Epithelial cell of esophagus (primary cell): Measurements from ENCODE around the gene ZNF335.

Experiments
- DNase-seq: peaks from one replicate; pipeline ENCODE4 v3.0.0; 2010; ENCODE audit warnings: low read depth
- H3K4me3 ChIP-seq: 2 replicates; pipeline ENCODE4 v1.5.1; 2011; ENCODE audit warnings: mild to moderate bottlenecking, low read length, control low read depth
- TF ChIP-seq, protein P1 (sequence below): IDR thresholded peaks from 2 replicates; pipeline ENCODE4 v1.5.1; 2011; ENCODE audit warnings: low read depth, mild to moderate bottlenecking, low read length, control low read depth, inconsistent platforms; ENCODE audit not compliant: insufficient read depth; ENCODE audit errors: missing control alignments

The ZNF335 gene

DNA sequence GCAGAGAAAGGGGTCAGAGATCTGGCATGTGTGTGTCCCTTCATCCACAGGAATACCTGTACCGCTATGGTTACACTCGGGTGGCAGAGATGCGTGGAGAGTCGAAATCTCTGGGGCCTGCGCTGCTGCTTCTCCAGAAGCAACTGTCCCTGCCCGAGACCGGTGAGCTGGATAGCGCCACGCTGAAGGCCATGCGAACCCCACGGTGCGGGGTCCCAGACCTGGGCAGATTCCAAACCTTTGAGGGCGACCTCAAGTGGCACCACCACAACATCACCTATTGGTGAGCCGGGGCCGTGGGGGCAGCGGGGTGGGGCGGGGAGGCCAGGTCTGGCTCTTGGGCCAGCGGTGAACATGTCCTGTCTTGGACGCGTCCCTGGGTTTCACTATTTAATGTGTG, 37.8 kb upstream of the ZNF335 start:
- TF ChIP-seq, protein P1, sequence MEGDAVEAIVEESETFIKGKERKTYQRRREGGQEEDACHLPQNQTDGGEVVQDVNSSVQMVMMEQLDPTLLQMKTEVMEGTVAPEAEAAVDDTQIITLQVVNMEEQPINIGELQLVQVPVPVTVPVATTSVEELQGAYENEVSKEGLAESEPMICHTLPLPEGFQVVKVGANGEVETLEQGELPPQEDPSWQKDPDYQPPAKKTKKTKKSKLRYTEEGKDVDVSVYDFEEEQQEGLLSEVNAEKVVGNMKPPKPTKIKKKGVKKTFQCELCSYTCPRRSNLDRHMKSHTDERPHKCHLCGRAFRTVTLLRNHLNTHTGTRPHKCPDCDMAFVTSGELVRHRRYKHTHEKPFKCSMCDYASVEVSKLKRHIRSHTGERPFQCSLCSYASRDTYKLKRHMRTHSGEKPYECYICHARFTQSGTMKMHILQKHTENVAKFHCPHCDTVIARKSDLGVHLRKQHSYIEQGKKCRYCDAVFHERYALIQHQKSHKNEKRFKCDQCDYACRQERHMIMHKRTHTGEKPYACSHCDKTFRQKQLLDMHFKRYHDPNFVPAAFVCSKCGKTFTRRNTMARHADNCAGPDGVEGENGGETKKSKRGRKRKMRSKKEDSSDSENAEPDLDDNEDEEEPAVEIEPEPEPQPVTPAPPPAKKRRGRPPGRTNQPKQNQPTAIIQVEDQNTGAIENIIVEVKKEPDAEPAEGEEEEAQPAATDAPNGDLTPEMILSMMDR, result no peak
- H3K4me3 ChIP-seq, result no peak overlapping the region
- no peak for DNase-seq

DNA sequence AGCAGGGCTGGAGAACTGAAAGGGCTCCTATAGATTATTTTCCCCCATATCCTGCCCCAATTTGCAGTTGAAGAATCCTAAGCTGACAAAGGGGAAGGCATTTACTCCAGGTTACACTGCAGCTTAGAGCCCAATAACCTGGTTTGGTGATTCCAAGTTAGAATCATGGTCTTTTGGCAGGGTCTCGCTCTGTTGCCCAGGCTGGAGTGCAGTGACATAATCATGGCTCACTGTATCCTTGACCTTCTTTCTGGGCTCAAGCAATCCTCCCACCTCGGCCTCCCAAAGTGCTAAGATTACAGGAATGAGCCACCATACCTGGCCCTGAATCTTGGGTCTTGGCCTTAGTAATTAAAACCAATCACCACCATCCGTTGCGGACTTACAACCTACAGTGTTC, 35.7 kb upstream of the ZNF335 start:
- TF ChIP-seq, protein P1, result no peak
- no peak overlapping the region for H3K4me3 ChIP-seq

DNA sequence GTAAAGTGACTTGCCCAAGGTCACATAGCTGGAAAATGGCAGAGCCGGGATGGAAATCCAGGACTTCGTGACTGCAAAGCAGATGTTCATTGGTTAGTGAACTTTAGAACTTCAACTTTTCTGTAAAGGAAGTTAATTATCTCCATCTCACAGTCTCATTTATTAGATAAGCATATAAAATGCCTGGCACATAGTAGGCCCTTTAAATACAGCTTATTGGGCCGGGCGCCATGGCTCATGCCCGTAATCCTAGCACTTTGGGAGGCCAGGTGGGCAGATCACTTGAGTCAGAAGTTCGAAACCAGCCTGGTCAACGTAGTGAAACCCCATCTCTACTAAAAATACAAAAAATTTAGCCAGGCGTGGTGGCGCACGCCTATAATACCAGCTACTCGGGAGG, 35.0 kb upstream of the ZNF335 start:
- DNase-seq, result no peak
- TF ChIP-seq, protein P1, result no peak

More for the DNA sequence above, 35.7 kb upstream of the ZNF335 start:
- DNase-seq, result no peak

DNA sequence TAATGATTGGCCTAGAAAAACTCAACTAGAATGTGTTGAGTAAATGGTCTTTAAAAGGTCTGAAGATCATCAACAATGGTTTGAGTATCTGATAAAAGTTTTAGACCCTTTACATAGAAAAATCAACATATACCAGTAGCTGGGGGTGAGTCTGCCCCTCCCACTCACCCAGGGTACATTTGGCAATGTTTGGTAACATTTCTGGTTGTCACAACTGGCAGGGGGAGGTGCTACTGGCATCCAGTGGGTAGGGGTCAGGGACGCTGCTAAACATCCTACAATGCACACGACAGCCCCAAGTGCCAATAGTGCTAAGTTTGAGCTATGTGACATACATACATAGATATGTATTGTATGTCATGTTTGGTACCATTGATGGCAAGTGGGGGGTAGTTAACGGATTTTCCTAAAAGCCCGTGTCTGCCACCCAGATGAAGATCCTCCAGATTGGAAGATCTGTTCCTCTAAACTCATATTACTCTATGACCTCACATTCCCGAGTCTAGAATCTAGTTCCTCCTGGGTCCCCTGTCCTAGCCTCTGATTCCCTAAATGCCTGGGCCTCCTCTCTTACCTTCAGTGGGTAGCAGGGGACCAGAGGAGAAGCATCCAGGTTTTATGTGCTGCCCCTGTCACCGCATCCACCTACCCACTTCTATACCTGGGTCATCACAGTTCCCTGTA, 34.2 kb upstream of the ZNF335 start:
- TF ChIP-seq, protein P1, result no peak
- H3K4me3 ChIP-seq, result no peak overlapping the region

More for the DNA sequence above, 35.0 kb upstream of the ZNF335 start:
- no peak overlapping the region for H3K4me3 ChIP-seq

DNA sequence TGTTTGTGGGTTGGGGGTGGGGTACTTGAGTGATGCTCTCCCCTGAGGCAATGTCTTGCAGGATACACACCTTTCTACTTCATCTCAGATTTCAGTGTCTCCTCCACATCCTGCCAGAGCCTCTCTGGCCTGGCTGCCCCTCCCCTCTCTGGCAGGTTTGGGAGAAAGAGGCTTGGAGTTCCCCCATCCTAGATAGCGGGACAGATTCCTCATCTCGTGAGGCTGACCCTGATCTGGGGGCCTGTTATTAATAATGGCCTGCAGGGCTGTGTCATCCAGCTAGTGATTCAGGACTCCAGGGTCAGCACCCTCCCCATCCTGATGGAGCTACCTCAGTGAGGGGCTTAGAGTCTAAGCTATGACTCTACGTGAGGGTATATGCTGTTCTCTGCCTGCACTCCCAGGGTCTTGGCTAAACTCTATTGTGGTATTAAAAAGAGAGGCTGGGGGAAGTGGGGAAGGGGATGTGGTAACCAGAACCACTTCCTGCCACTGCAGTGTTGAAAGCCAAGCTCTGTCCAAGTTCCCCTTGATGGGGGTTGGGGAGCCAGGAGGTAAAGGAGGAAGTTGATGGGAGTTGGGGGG, 33.0 kb upstream of the ZNF335 start:
- TF ChIP-seq, protein P1, result no peak
- DNase-seq, result peak; percentile 85
- no peak overlapping the region for H3K4me3 ChIP-seq

More for the DNA sequence above, 34.2 kb upstream of the ZNF335 start:
- no peak for DNase-seq

DNA sequence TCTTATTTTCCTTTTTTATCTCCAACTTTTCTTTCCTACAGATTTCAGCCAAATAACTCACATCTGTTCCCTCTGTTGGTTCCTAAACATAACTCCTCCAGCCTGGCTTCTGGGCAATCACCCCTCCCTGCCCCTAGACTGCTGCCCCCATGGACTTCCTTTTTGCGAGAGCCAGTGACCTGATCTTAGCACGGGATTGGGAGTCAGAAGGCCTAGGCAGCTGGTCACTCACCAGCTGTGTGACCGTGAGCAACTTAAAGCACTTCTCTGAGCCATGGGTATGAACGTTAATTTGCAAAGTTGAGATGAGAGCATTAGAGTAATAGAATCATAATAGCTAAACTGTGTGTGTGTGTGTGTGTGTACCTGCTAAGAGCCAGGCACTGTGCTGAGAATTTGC, 32.2 kb upstream of the ZNF335 start:
- H3K4me3 ChIP-seq, result no peak overlapping the region
- DNase-seq, result no peak
- TF ChIP-seq, protein P1, result no peak

DNA sequence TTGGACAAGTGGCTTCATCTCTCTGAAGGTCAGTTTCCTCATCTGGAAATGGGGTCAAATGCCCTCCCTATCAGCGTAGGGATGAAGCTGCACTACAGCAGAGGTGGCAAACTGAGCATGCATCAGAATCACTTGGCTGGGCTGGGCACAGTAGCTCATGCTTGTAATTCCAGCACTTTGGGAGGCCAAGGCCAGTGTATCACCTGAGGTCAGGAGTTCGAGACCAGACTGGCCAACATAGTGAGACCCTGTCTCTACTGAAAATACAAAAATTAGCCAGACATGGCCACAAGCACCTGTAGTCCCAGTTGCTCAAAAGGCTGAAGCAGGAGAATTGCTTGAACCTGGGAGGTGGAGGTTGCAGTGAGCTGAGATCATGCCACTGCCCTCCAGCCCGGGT, 30.0 kb upstream of the ZNF335 start:
- DNase-seq, result no peak
- TF ChIP-seq, protein P1, result no peak
- H3K4me3 ChIP-seq, result no peak overlapping the region
